GM19455 (cell line): ENCODE results near the gene BLOC1S3.

Source experiments
- ATAC-seq: cut with Tn5 transposase; IDR thresholded peaks from one replicate; pipeline ENCODE4 v1.9.1; 2021; ENCODE audit not compliant: unreplicated experiment

Gene BLOC1S3

DNA sequence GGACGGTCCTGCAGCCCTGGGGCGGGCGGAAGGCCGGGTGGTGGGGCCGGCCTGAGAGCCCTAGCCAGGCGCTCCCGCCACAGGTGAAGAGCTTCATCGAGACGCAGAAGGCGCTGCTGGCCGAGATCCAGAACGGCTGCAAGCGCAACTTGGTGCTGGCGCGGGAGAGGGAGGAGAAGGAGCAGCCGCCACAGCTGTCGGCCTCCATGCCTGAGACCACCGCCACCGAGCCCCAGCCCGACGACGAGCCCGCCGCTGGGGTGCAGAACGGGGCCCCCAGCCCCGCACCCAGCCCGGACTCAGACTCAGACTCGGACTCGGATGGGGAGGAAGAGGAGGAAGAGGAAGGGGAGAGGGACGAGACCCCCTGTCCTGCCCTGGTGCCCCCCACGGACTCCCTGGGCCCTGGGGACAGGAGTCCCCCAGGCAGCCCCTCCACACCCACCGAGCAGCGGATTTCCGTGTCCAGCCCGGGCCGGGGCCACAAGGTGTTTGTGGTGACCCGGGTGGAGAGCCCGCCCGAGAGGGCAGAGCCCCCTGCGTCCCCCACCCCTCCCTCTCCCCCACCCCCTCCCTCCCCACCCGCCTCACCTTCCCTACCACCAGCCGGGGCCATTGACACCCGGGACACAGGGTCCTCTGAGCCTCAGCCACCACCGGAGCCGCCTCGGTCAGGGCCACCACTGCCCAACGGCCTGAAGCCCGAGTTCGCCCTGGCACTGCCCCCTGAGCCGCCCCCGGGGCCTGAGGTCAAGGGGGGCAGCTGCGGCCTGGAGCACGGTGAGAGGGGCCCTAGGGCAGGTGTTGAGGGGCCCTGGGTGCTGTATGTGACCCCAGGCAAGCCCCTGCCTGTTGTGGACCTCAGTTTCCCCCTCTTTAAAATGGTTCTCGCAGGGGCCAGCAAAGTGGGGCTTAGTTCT is 33.1 kb upstream of the BLOC1S3 start:
- ATAC-seq, result no peak

DNA sequence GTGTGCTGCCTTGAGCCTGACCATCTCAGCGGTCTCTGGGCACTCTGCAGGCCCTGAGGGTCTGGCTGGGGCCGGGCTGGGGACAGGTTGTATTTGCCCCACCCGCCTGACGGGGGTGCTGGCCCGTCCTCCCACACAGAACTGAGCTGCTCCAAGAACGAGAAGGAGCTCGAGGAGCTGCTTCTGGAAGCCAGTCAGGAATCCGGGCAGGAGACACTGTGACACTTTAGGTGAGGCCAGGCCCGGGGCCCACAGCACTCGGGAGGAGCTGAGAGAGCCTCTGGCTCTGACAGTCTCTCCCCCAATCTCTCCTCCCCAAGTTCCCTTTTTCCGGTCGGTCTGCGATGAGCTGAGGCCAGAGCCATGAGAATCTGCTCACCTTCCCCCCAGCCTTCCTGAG is 32.3 kb upstream of the BLOC1S3 start:
- ATAC-seq, result no peak

DNA sequence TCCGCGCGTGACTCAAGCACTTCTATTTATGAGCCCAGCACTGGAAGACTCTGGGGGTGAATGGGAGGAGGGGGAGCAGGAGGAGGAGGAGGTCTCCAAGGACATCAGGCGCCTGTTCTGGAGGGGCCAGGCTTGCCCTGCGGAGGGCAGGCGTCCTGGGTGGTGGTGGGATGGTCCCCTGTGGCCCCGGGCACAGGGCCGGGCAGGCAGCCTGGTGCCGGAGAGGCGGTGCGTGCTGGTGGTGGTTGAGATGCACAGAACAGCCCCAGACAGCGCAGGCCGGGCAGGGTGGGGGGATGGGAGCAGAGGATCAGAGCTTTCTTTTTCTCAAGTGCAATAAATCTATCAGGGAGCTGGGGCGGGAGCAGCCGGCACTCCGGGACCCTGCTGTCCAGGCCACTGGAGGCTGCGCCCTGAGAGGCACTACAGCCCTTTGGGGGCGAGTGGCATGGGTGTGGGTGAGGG is 31.8 kb upstream of the BLOC1S3 start:
- ATAC-seq, result no peak

DNA sequence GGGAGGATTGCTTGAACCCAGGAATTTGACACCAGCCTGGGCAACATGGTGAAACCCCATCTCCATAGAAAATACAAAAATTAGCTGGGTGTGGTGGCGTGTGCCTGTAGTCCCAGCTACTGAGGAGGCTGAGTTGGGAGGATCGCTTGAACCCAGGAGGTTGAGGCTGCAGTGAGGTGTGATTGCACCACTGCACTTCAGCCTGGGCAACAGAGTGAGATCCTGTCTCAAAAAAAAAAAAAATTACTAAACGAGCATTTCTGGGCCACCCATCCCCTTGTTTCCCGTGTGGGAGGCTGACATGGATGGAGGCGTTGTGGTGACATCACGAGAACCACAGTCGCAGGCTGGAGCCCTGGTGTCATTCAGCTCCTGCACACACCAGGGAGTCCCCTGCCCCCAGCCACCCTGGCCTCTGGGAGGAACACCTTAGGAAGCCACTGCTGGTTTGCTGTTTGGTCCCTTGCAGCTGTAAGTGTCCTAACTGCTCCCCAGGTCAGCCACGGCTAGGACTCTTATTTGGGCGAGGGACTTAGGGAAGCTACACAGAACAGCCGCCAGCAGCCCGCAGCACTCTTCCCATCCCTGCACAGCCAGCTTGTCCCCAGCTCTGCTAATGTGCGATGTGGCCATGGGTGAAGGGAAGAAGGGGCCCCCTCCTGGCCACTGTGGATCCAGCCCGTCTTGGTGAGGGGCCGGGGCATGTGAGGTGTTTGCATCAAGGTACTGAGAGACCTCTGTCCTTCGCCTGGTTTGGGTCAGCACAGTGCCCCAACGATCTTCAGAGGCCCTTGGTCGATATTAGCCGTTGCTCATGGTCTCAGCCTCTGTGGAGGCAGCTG is 30.5 kb upstream of the BLOC1S3 start:
- no peak for ATAC-seq

DNA sequence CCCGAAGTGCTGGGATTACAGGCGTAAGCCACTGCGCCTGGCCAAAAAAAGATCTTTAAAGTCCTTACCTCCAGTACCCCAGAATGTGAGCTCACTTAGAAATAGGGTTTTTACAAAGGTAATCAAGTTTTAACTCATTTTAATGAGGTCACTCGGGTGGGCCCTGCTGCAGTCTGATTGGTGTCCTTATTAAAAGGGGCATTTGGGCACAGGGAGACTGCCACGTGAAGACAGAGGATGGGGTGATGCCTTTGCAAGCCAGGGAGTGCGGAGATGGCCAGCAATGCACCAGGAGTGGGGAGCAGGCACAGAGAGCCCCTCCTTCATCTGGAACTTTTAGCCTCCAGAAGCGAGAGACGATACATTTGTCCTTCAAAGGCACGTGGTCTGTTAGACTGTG is 29.5 kb upstream of the BLOC1S3 start:
- ATAC-seq, result no peak

DNA sequence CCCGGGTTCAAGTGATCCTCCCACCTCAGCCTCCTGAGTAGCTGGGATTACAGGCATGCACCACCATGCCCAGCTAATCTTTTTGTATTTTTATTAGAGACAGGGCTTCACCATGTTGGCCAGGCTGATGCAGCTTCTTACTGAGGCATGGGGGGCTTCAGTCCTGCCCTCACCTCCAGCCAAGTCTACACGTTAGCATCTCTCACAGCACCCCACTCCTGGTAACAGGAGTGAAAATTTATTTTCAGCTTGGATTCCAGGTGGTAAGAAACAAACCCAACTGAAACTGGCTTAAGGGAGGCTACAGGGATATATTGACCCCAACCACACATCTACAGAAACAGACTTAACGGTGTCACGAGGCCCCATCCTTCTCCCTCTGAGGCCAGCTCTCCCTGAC is 28.4 kb upstream of the BLOC1S3 start:
- ATAC-seq, result no peak

DNA sequence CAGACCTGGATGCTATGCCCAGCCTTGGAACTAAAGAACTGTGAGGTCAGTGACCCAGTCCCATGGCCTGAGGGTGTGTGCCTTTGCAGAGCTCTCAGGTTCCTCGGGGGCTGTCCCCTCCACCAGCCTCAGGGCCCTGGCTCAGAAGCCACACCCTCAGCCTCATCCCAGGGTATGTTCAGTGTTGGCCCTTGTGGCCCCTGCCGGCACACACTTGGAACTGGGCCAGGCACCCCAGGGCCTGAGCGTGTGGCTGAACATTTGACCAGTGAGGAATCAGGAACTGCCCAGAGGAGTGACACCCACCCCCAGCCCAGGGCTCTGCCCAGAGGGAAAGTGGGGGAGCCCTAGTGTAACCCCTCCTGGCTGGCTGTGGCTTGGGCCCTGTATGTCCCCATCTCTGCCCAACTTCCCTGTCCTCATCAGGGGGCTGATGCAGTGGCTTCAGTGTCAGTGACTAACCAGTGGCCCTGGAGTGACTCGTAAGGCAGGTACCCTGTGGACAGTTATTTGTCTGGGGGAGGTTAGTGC is 27.8 kb upstream of the BLOC1S3 start:
- ATAC-seq, result no peak

DNA sequence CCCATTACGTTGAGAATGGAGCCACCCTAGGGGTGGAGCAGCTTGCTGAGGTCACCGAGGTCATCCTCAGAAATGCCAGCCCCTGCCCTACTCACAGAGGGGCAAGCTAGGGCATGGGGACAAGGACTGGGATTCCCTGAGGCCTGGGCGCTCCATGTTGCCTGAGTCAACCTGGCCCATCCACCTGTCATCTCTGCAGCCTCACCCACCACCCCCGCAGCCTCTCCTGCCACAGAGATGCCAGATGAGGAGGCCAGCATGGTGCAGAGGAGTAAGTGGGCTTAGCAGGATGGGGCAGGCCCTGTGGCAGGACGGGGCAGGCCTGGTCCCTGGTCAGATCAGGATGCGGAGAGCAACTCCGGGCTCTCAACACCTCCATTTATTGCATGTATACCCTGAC is 27.3 kb upstream of the BLOC1S3 start:
- no peak for ATAC-seq

DNA sequence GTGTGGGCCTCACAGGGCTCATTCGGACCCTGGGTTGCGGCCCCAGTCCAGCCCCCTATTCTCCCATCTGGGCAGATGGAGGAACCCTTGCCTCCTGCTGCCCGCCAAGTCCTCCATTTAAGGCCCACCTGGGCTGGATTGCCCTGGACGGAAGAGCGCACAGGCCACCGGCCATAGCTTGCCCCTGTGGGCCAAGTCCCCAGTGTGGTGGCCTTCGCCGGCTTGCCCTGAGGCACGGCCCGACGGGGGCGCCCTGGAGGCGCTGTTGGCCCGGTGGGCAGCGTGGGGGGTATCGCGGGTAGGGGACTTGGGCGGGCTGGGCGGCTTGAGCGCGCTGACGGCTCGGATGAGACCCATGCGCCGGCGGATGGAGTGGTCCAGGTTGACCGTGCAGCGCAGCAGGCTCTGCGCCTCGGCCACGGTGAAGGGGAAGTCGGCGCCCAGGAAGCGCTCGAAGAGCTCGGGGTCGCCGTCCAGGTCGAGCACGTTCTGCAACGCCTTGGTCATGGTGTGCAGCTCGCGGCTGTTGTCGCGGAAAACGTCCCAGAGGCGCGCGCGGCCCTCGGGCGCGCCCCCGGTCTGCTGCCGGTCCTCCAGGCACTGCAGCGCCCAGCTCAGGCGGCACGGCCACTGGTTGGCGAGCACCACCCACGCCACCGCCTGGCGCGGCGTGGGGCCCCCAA is 26.6 kb upstream of the BLOC1S3 start:
- ATAC-seq, result no peak

DNA sequence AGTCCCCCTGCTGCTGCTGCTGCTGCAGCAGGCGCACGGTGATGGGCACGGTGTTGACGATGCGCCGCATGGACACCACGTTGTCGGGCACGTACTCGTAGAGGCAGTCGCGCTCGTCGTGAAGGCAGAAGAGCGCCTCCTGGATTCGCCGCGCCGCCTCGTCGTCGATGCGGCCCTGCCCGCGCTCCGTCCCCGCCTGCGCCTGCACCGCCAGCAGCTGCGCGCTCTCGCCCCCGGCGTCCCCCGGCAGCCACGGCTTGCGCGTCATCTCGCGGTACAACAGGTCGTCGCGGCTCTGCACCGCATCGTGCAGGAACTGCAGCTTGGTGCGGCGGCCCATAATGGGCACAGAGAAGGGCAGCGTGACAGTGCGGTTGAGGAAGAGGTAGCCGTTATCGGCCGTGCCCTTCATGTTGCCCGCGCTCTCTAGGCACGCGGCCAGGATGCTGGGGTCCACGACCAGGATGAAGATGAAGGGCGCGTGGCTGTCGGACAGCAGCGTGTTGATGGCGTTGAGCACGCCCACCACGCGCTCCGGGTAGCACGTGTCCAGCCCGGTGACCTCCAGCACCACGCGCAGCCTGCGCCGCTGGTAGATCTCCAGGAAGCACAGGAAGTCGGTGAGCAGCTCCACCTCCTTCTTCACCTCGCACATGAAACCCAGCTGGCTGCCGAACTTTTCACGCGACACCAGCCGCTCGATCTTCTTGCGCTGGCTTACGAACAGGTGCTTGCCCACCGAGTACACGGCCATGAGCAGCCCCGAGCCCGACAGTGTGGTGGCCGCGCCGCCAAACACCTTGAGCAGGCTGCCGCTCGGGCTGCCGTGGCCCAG is 25.9 kb upstream of the BLOC1S3 start:
- ATAC-seq, result no peak

DNA sequence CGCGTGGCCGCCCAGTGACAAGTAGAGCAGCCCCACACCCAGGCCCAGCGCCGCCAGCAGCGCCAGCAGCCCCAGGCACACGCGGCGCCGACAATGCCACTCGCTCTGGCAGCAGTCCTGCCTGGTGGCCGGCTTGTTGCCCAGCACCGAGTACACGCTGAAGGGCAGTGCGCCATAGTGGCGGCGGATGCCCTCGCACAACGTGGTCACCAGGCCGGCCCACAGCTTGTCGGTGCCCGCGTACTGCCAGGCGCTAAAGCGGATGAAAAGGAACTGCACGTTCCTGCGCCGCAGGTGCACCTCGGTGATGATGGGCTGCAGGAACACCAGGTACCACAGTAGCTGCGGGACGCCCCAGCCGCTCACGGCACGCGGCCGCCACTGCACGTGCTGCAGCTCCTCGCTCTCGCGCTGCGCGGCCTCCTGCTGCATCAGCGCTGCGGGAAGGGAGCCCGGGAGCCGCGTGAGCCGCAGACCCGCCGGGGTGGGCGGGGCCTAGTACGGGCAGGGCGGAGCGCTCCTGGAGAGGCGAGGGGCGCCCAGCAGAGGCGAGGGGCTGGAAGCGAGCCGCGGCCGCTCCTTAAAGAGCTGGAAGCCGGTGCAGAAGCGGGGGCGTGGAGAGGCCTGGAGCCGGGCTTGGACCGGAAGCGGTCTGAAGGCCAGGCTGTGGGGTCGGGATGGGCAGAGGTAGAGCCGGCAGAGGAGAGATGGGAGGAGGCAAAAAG is 25.1 kb upstream of the BLOC1S3 start:
- ATAC-seq, result no peak

DNA sequence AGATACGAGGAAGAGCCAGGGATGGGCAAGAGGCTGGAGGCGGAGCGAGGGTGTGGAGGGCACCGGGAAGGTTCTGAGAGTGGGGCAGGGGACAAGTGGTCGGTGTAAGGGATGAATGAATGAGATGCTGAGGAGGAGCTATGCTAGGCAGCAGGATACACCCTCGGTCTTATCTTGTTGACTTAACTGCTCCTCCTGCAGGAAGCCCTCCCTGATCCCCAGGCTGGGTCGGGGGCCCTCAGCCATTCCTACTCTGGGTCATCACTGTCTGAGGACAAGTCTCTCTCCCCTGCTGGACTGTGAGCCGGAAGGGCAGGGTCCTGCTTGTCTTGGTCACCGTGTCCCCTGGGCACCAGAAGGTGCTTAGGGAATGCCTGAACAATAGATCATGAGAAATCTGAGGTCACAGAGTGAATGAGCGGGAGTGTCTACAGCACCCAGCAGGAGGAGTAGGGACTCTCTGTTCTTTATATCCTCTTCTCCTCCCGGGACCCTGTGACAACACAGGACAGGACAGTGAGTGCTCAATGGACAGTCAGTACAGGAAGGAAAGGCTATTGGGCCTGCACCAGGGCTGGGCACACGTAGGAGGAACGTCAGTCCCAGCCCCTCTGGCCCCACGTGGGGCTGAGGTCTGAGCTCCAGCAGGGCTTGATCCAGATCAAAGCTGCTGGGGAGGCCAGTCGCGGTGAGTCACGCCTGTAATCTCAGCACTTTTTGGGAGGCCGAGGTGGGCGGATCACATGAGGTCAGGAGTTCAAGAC is 24.3 kb upstream of the BLOC1S3 start:
- ATAC-seq, result no peak

DNA sequence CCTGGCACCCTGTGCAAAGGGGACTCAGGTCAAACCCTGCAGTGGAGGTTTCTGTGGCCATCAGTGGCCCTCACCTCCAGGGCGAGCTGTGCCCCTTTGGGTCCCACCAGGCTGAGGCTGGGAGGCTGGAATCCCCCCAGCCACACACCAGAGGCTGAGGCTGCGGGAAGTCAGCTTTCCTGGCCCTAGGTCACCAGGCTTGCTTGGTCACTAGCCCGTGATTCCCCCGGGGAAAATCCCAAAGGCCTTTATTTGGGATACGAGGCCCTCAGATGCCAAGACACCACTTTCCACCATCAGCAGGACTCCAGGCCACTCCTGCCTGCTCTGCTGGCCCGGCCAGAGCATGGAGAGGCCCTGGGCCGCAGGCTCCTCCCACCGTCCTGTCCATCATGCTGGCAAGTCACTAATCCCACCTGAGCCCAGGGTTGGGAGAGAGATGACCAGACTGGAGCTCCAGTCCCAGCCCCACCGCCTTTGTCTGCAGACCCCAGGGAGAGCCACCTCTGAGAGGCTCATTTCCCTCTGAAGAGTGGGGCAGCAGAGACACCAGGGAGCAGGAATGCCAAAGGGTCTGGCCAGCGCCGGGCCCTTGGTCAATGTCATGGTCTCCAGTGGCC is 22.5 kb upstream of the BLOC1S3 start:
- no peak for ATAC-seq

DNA sequence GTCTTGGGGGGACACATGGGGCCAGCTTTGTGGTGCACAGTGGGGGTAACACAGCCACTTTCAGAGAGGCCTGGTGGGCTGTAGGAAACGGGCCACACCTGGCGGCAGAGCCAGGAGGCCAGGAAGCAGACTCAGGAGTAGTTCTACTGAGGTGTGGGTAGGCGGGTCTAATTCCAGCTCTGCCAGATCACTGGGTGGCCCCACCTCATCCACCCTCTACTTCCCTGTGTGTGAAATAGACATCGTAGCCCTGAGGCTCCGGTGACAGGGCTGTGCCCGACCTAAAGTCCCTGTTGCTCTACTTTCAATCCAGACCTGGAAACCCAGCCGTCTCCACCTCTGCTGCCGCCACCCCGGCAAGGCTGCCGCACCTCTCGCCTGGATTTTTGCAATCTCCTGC is 21.8 kb upstream of the BLOC1S3 start:
- ATAC-seq, result no peak

DNA sequence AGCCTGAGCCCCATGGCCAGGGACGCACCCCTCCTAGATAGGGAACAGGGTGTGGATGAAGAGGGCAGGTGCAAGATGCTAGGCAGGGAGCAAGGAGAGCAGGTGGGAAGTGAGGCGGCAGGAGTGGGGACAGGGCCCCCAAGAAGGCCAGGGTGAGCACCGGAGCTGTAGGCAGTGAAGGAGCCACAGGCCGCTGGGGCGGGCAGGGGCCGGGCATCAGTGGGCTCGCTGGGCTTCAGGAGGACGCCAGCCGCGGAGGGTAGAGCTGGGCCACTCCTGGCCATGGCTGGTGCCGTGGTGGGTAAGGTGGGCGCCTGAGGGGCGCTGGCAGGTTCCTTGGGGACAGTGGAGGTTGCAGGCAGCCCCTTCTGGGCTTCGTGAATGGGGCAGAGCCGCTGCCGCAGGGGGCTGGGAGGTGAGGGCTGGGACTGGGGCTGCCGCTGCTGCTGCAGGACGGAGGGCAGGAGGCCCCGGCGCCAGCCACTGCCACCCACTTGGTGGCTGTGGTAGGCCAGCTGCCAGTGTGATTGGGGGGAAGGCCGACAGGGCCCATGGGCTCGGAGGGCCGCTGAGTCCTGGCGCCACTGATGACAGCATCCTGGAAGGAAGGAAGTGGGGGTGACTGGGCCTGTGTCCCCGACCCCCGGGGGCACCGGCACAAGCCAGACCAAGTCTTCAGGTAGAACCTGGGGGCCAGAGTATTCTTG is 19.9 kb upstream of the BLOC1S3 start:
- no peak for ATAC-seq

DNA sequence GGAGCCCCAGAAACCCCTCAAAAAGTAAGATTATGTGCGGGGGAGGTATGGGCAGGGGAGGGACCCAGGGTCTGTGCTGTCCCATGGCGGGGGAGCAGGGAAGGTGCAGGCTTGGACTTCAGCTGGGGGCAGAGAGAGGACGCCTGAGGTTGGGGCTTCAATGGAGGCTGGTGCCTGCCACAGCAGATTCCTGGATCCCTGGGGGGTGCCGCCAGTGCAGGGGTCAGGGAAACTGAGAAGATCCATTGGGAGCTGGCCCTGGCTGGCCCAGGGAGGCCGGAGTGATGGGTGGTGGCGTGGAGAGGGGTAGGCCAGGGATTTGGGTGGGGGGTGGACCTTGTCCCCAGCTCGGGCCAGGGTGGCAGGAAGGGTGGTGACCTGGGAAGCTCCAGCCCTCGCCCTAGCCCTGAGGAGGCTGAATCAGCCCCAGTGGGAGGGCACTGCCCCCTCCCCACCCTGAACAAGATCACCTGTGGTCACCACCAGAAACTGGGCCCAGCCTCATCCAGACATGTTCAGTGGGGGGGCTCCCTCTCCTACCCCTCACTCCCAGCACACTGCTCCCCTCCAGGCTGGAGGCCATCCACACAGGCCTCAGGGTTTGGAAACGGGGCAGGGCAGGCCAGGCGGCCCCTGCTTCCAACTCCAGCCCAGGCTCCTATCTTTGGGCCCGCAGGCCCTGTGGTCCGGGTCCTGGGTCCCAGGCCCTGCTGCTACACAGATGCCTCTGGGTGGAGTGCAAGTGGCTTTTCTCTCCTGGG is 19.2 kb upstream of the BLOC1S3 start:
- no peak for ATAC-seq

DNA sequence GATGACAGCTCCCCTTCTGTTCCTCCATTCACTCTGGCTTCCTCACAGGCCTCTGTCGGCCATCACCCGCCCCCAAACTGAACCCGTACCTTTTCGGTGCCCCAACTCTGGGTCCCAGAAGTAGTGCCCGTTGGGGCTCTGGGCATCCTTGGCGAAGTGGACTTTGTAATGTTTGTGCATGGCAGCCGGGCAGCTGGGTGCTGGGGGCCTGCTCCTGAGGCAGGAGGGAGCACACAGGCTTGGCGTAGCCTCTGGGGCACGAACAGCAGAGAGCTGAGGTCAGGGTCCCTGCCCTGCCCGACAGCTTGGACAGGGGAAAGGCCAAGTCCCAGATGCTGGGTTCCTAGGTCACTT is 18.6 kb upstream of the BLOC1S3 start:
- ATAC-seq, result no peak
